Thoracic aorta (tissue), 2 donors: ENCODE data around the gene SERPINA12. TPM values are rescaled to one million over a fixed set of nuclear protein-coding genes. Genes with fewer than 3 reads are reported as not detected.

ENCODE experiments used
- ATAC-seq: fragments of 150-250 bp; one replicate; pipeline ENCODE4 v1.8.0; 2017; ENCODE audit warnings: low read depth; ENCODE audit not compliant: insufficient number of reproducible peaks, low FRiP score
- DNase-seq: peaks from one replicate; pipeline ENCODE4 v3.0.0-alpha.2; 2020; ENCODE audit warnings: low spot score
- H3K27ac ChIP-seq, 2 donors: fragments of 200-600 bp; sonication (generic); 1 replicate in 1 of 2; 2 replicates in 1 of 2; pipeline ENCODE4 v1.5.1; 2016; ENCODE audit warnings: mild to moderate bottlenecking in 2 of 2, moderate library complexity in 2 of 2
- H3K27me3 ChIP-seq: fragments of 200-600 bp; sonication (generic); replicated peaks from 2 replicates; pipeline ENCODE4 v1.6.0; 2016; ENCODE audit warnings: mild to moderate bottlenecking; ENCODE audit not compliant: insufficient read depth
- H3K36me3 ChIP-seq: fragments of 200-600 bp; sonication (generic); one replicate; pipeline ENCODE4 v1.5.1; 2016
- H3K4me1 ChIP-seq, 2 donors: fragments of 200-600 bp; sonication (generic); 1 replicate in 1 of 2; 2 replicates in 1 of 2; pipeline versions ENCODE4 v1.5.1 to v1.6.0; 2016; ENCODE audit warnings: low read depth in 2 of 2, mild to moderate bottlenecking in 1 of 2; ENCODE audit not compliant: control insufficient read depth in 1 of 2
- H3K4me3 ChIP-seq: fragments of 200-600 bp; sonication (generic); 2 replicates; pipeline ENCODE4 v1.5.1; 2016; ENCODE audit warnings: mild to moderate bottlenecking
- H3K9me3 ChIP-seq: fragments of 200-600 bp; sonication (generic); 2 replicates; pipeline ENCODE4 v1.5.1; 2016
- CTCF ChIP-seq: fragments of 200-600 bp; sonication (generic); IDR thresholded peaks from one replicate; pipeline ENCODE4 v1.5.1; 2019; ENCODE audit warnings: antibody characterized with exemption
- total RNA-seq, 2 donors: library from RNA; depleted of rRNA; stranded (reverse); fragments of >200 nt; gene quantifications; one replicate each; pipeline versions ENCODE4 v1.1.0 to v1.2.3, GENCODE V29; 2016

SERPINA12 gene
- total RNA-seq, 2 donors from 2014 or later = not detected

GRCh38 chr14:94522115-94522724 lies 13.0 kb upstream of the SERPINA12 start:
- DNase-seq = no peak
- no peak for TF ChIP-seq CTCF
- ATAC-seq = no peak
- Histone ChIP-seq H3K36me3 (no peaks in the 10 kb centered on the region), H3K27ac (no peak overlapping the region), H3K4me1 (no peaks in the 10 kb centered on the region), H3K9me3 (no peaks in the 10 kb centered on the region), H3K27me3 (no peaks in the 10 kb centered on the region), H3K4me3 (no peak overlapping the region)

- no peaks in the 10 kb centered on the region for H3K36me3 ChIP-seq
- no peak overlapping the region for H3K4me3 ChIP-seq
- no peak for ATAC-seq
- no peak for TF ChIP-seq CTCF
- no peak for DNase-seq
- no peaks in the 10 kb centered on the region for H3K4me1 ChIP-seq
- H3K27me3 ChIP-seq = no peaks in the 10 kb centered on the region
- H3K9me3 ChIP-seq = no peaks in the 10 kb centered on the region
- no peak overlapping the region for H3K27ac ChIP-seq
These were observed 12.3 kb upstream of the SERPINA12 start for GRCh38 chr14:94521375-94522114.

GRCh38 chr14:94517641-94518257 lies 8.5 kb upstream of the SERPINA12 start:
- no peak for ATAC-seq
- Histone ChIP-seq H3K4me3 (no peak overlapping the region), H3K27me3 (no peaks in the 10 kb centered on the region), H3K4me1 (no peaks in the 10 kb centered on the region), H3K36me3 (no peaks in the 10 kb centered on the region), H3K27ac (no peak overlapping the region), H3K9me3 (no peaks in the 10 kb centered on the region)
- TF ChIP-seq CTCF = no peak
- DNase-seq = no peak

GRCh38 chr14:94517248-94517640 lies 8.0 kb upstream of the SERPINA12 start:
- ATAC-seq (no peak), DNase-seq (no peak)
- no peak overlapping the region for H3K4me3 ChIP-seq
- TF ChIP-seq CTCF = no peak
- H3K4me1 ChIP-seq = no peaks in the 10 kb centered on the region
- no peaks in the 10 kb centered on the region for H3K27me3 ChIP-seq
- H3K27ac ChIP-seq = no peak overlapping the region
- no peaks in the 10 kb centered on the region for H3K36me3 ChIP-seq
- no peaks in the 10 kb centered on the region for H3K9me3 ChIP-seq

- DNase-seq = no peak
- TF ChIP-seq CTCF = no peak
- Histone ChIP-seq H3K4me3 (no peak overlapping the region), H3K27me3 (no peaks in the 10 kb centered on the region), H3K4me1 (no peaks in the 10 kb centered on the region), H3K36me3 (no peaks in the 10 kb centered on the region), H3K27ac (no peak overlapping the region), H3K9me3 (no peaks in the 10 kb centered on the region)
- no peak for ATAC-seq
These were observed 6.6 kb upstream of the SERPINA12 start for GRCh38 chr14:94515856-94516255.
